Tibial nerve (tissue), 4 donors: ENCODE results near the gene EMILIN2. TPM values are rescaled to one million over a fixed set of nuclear protein-coding genes. Genes with fewer than 3 reads are reported as not detected.

Experiments
- DNase-seq, 2 donors: peaks; one replicate each; pipeline ENCODE4 v3.0.0-alpha.2; 2019; ENCODE audit warnings: low spot score in 2 of 2
- H3K27ac ChIP-seq, 4 donors: fragments of 200-600 bp; sonication (generic) in 3 of 4; one replicate each; pipeline ENCODE4 v1.5.1; 2017 to 2019; ENCODE audit warnings: mild to moderate bottlenecking in 1 of 4
- H3K27me3 ChIP-seq, 2 donors: fragments of 200-600 bp; sonication (generic) in 1 of 2; one replicate each; pipeline versions ENCODE4 v1.5.1 to v1.6.0; 2017 to 2019
- H3K36me3 ChIP-seq, 3 donors: fragments of 200-600 bp; sonication (generic); one replicate each; pipeline ENCODE4 v1.5.1; 2018 to 2019
- H3K4me1 ChIP-seq, 4 donors: fragments of 200-600 bp; sonication (generic) in 3 of 4; one replicate each; pipeline ENCODE4 v1.5.1; 2017 to 2019
- H3K4me3 ChIP-seq, 4 donors: fragments of 200-600 bp; sonication (generic) in 3 of 4; one replicate each; pipeline ENCODE4 v1.5.1; 2017 to 2019; ENCODE audit warnings: mild to moderate bottlenecking in 1 of 4, moderate library complexity in 1 of 4
- H3K9me3 ChIP-seq, 4 donors: fragments of 200-600 bp; sonication (generic) in 3 of 4; one replicate each; pipeline ENCODE4 v1.5.1; 2017 to 2019
- CTCF ChIP-seq, 5 experiments: fragments of 200-600 bp in 3 of 5; fragments of 450-650 bp in 2 of 5; sonication (generic) in 3 of 5; IDR thresholded peaks; one replicate each; pipeline ENCODE4 v1.5.1; 2016 to 2019; ENCODE audit warnings: antibody characterized with exemption in 5 of 5, mild to moderate bottlenecking in 3 of 5, moderate library complexity in 2 of 5
- EP300 ChIP-seq, 2 donors: sonication (generic); formaldehyde crosslinking; IDR thresholded peaks; one replicate each; pipeline ENCODE4 v1.6.1; 2017; ENCODE audit warnings: antibody characterized with exemption in 2 of 2, mild to moderate bottlenecking in 1 of 2
- POLR2A ChIP-seq, 2 donors: fragments of 450-650 bp; IDR thresholded peaks; one replicate each; pipeline ENCODE4 v1.6.1; 2017; ENCODE audit warnings: antibody characterized with exemption in 2 of 2, mild to moderate bottlenecking in 2 of 2, moderate library complexity in 2 of 2
- WGBS, 2 donors: methylation state at CpG; one replicate each; pipeline ENCODE4 v1.1.5; 2018; 5-methylcytosine and 5-hydroxymethylcytosine counted together
- total RNA-seq, 4 donors: library from RNA; depleted of rRNA; stranded (reverse); fragments of >200 nt; gene quantifications; one replicate each; pipeline ENCODE4 v1.1.0, GENCODE V29; 2016

The EMILIN2 gene
- total RNA-seq, 4 donors from 2014 or later = 29.1 to 70.8 (median 36.3) TPM

- Histone ChIP-seq H3K4me1 (peaks cover 0 to 12% (median 5%) of the 10 kb centered on the region in 4 donors), H3K27me3 (no peaks in the 10 kb centered on the region), H3K9me3 (no peaks in the 10 kb centered on the region), H3K27ac (no peak overlapping the region), H3K36me3 (peaks cover 0 to 9% (median 0%) of the 10 kb centered on the region in 3 donors), H3K4me3 (no peak overlapping the region)
- 83 to 93% methylated on average over 2 of the region's 2 CpGs for WGBS, 2 donors
- DNase-seq = no peak
- no peak for TF ChIP-seq EP300 (IDR thresholded peaks at IDR 0.05)
Measured at GRCh38 chr18:2894841-2895370, 48.1 kb downstream of the EMILIN2 start.

- Histone ChIP-seq H3K4me1 (peaks cover 0 to 12% (median 5%) of the 10 kb centered on the region in 4 donors), H3K36me3 (peaks cover 0 to 9% (median 0%) of the 10 kb centered on the region in 3 donors), H3K4me3 (no peak overlapping the region), H3K27me3 (no peaks in the 10 kb centered on the region), H3K9me3 (no peaks in the 10 kb centered on the region), H3K27ac (no peak overlapping the region)
- peak in 1 of 2 donors; percentile 0 for DNase-seq
- no peak for TF ChIP-seq EP300 (IDR thresholded peaks at IDR 0.05)
- no peak for TF ChIP-seq CTCF (IDR thresholded peaks at IDR 0.05)
- no peak for TF ChIP-seq POLR2A (IDR thresholded peaks at IDR 0.05)
- 93 to 100% methylated on average over 7 of the region's 7 CpGs for WGBS, 2 donors
Measured at GRCh38 chr18:2895391-2895790, 48.6 kb downstream of the EMILIN2 start.

GRCh38 chr18:2896990-2897389, 50.2 kb downstream of the EMILIN2 start:
- H3K4me1 ChIP-seq = peaks cover 0 to 16% (median 7%) of the 10 kb centered on the region in 4 donors
- WGBS, 2 donors = 78% methylated on average over 4 of the region's 4 CpGs
- H3K27ac ChIP-seq = no peak overlapping the region
- H3K27me3 ChIP-seq = no peaks in the 10 kb centered on the region
- no peaks in the 10 kb centered on the region for H3K9me3 ChIP-seq
- H3K36me3 ChIP-seq = peaks cover 0 to 1% (median 0%) of the 10 kb centered on the region in 3 donors
- no peak for DNase-seq
- H3K4me3 ChIP-seq = no peak overlapping the region
- TF ChIP-seq POLR2A (IDR thresholded peaks at IDR 0.05) = no peak
- no peak for TF ChIP-seq EP300 (IDR thresholded peaks at IDR 0.05)
- TF ChIP-seq CTCF (IDR thresholded peaks at IDR 0.05) = no peak

DNA sequence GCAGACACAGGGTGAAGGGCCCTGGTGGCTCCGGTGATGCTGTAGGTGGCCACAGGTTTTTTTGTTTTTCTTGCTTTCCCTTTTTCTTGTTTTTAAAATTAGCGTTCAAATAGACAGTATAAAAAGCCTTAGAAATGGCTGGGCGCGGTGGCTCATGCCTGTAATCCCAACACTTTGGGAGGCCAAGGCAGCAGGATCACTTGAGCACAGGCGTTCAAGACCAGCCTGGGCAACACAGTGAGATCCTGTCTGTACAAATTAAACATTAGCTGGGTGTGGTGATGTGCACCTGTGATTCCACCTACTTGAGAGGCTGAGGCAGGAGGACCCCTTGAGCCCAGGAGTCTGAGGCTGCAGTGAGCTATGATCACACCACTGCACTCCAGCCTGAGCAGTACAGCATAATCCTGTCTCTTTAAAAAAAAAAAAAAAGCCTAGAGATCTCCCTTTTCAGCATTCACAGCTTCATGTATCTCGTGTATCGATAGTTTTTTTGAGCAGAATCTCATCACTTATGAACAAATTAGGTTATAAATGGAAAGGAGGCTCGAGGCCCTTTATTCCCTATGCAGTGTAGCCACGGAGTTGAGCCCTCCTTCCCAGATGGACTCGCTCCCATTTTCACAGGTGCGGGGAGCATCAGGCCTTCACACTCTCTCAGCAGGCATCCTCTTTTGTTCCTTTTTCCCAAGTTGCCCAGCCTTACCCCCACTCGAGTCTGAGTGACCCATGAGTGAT, 50.8 kb downstream of the EMILIN2 start:
- H3K27ac ChIP-seq = peak overlapping the region in 2 of 4 donors; percentile 18 to 47
- no peaks in the 10 kb centered on the region for H3K36me3 ChIP-seq
- H3K4me3 ChIP-seq = no peak overlapping the region
- no peaks in the 10 kb centered on the region for H3K27me3 ChIP-seq
- H3K4me1 ChIP-seq = peaks cover 0 to 19% (median 9%) of the 10 kb centered on the region in 4 donors
- WGBS, 2 donors = 78% methylated on average over 12 of the region's 12 CpGs
- DNase-seq = peak in 1 of 2 donors; percentile 6
- H3K9me3 ChIP-seq = no peaks in the 10 kb centered on the region
- TF ChIP-seq EP300 (IDR thresholded peaks at IDR 0.05) (no peak), POLR2A (IDR thresholded peaks at IDR 0.05) (no peak), CTCF (IDR thresholded peaks at IDR 0.05) (no peak)

DNA sequence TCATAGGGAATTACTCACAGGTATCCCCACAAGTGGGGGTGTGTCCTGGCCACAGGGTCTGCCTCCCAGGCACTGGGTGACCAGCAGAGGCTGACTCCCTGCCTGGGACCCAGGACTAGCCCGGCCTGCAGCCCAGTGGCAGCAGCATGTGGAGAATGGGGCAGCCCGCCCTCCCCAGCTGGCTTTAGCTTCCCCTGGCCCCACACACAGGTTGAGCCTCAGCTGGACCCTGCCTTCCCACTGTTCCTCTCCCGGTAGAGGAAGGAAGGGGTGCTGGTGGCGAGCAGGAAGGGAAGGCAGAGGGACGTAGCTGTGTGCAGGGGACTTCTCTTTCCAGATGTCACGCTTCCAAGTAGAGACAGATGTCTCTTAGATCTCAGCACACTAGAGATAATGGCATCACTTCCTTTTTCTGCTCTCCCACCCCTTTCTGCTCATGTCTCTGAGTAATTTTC, 51.4 kb downstream of the EMILIN2 start:
- no peak for DNase-seq
- TF ChIP-seq CTCF (IDR thresholded peaks at IDR 0.05) (no peak), EP300 (IDR thresholded peaks at IDR 0.05) (peak in 1 of 2 donors; percentile 28), POLR2A (IDR thresholded peaks at IDR 0.05) (no peak)
- H3K27ac ChIP-seq = peak overlapping the region in 2 of 4 donors; percentile 18 to 47

More for the DNA sequence above, 51.4 kb downstream of the EMILIN2 start:
- Histone ChIP-seq H3K9me3 (no peaks in the 10 kb centered on the region), H3K27me3 (no peaks in the 10 kb centered on the region), H3K4me1 (peaks cover 0 to 25% (median 11%) of the 10 kb centered on the region in 4 donors), H3K36me3 (no peaks in the 10 kb centered on the region), H3K4me3 (no peak overlapping the region)
- 50 to 57% methylated on average over 6 of the region's 6 CpGs for WGBS, 2 donors
